Stimulated activated memory B cell treated with anti-CD40 and anti-IgM and Interleukin-4, amounts not matched to agents 10 μg/mL and 1 μg/mL and 100 μg/mL, for 72 hours (primary cell): ENCODE measurements around the gene SSU72.
"Not testable (repeated sequence)": the region's sequence is repeated elsewhere in the genome, so short reads cannot be mapped to it uniquely, and the experiment has no call there.

Experiments used
- ATAC-seq: fragments of 150-1000 bp; cut with Tn5 transposase; 2 replicates; pipeline ENCODE4 v1.10.0; 2021
- H3K27ac Mint-ChIP-seq: one replicate; pipeline ENCODE4 v1.8.0; 2022; ENCODE audit warnings: mild to moderate bottlenecking, mixed read lengths
- H3K27me3 Mint-ChIP-seq: one replicate; pipeline ENCODE4 v1.8.0; 2022; ENCODE audit warnings: mixed read lengths
- H3K36me3 Mint-ChIP-seq: one replicate; pipeline ENCODE4 v1.8.0; 2022; ENCODE audit warnings: mixed read lengths
- H3K4me1 Mint-ChIP-seq: one replicate; pipeline ENCODE4 v1.8.0; 2022; ENCODE audit warnings: mixed read lengths
- H3K4me3 Mint-ChIP-seq: one replicate; pipeline ENCODE4 v1.8.0; 2022; ENCODE audit warnings: mild to moderate bottlenecking, moderate library complexity, mixed read lengths
- H3K9me3 Mint-ChIP-seq: one replicate; pipeline ENCODE4 v1.8.0; 2022; ENCODE audit warnings: mixed read lengths

Gene SSU72

GRCh38 chr1:1537626-1538250 lies 36.9 kb downstream of the SSU72 start:
- Mint-ChIP-seq H3K4me1 (peaks cover 12% of the 10 kb centered on the region), H3K9me3 (no peaks in the 10 kb centered on the region), H3K27ac (no peak overlapping the region), H3K27me3 (peaks cover 10% of the 10 kb centered on the region), H3K4me3 (no peak overlapping the region), H3K36me3 (peaks cover 14% of the 10 kb centered on the region)
- ATAC-seq, result no peak

GRCh38 chr1:1536938-1537546 lies 37.6 kb downstream of the SSU72 start:
- H3K36me3 Mint-ChIP-seq, result peaks cover 13% of the 10 kb centered on the region
- no peak for ATAC-seq

GRCh38 chr1:1536019-1536937 lies 38.4 kb downstream of the SSU72 start:
- H3K4me3 Mint-ChIP-seq, result no peak overlapping the region
- peaks cover 5% of the 10 kb centered on the region for H3K9me3 Mint-ChIP-seq
- no peak for ATAC-seq
- H3K27ac Mint-ChIP-seq, result no peak overlapping the region
- peaks cover 12% of the 10 kb centered on the region for H3K4me1 Mint-ChIP-seq
- H3K27me3 Mint-ChIP-seq, result peaks cover 10% of the 10 kb centered on the region
- H3K36me3 Mint-ChIP-seq, result peaks cover 10% of the 10 kb centered on the region

More at GRCh38 chr1:1536938-1537546, 37.6 kb downstream of the SSU72 start:
- peaks cover 10% of the 10 kb centered on the region for H3K27me3 Mint-ChIP-seq
- no peak overlapping the region for H3K27ac Mint-ChIP-seq
- H3K4me1 Mint-ChIP-seq, result peaks cover 12% of the 10 kb centered on the region
- peaks cover 2% of the 10 kb centered on the region for H3K9me3 Mint-ChIP-seq
- H3K4me3 Mint-ChIP-seq, result no peak overlapping the region

GRCh38 chr1:1535201-1536018 lies 39.3 kb downstream of the SSU72 start:
- Mint-ChIP-seq H3K27ac (no peak overlapping the region), H3K27me3 (peaks cover 10% of the 10 kb centered on the region), H3K9me3 (peaks cover 5% of the 10 kb centered on the region), H3K4me1 (peaks cover 12% of the 10 kb centered on the region), H3K36me3 (peaks cover 14% of the 10 kb centered on the region), H3K4me3 (no peak overlapping the region)
- peak; percentile 37 for ATAC-seq

GRCh38 chr1:1534401-1535154 lies 40.1 kb downstream of the SSU72 start:
- peaks cover 22% of the 10 kb centered on the region for H3K36me3 Mint-ChIP-seq
- ATAC-seq, result peak; percentile 22
- peaks cover 5% of the 10 kb centered on the region for H3K9me3 Mint-ChIP-seq
- H3K27ac Mint-ChIP-seq, result no peak overlapping the region
- peaks cover 11% of the 10 kb centered on the region for H3K4me1 Mint-ChIP-seq
- peaks cover 10% of the 10 kb centered on the region for H3K27me3 Mint-ChIP-seq
- H3K4me3 Mint-ChIP-seq, result no peak overlapping the region

- not testable (repeated sequence) for ATAC-seq, H3K9me3 Mint-ChIP-seq, H3K4me3 Mint-ChIP-seq, H3K27ac Mint-ChIP-seq, H3K4me1 Mint-ChIP-seq, H3K27me3 Mint-ChIP-seq
- H3K36me3 Mint-ChIP-seq, result peaks cover 23% of the 10 kb centered on the region
Observed at GRCh38 chr1:1533894-1534291, 40.8 kb downstream of the SSU72 start.

- not testable (repeated sequence) for H3K4me1 Mint-ChIP-seq, H3K27ac Mint-ChIP-seq, ATAC-seq
Observed at GRCh38 chr1:1533176-1533893, 41.3 kb downstream of the SSU72 start.

GRCh38 chr1:1531947-1532346 lies 42.7 kb downstream of the SSU72 start:
- Mint-ChIP-seq H3K4me3 (no peak overlapping the region), H3K36me3 (peaks cover 34% of the 10 kb centered on the region), H3K27me3 (no peaks in the 10 kb centered on the region), H3K27ac (no peak overlapping the region), H3K9me3 (peaks cover 5% of the 10 kb centered on the region), H3K4me1 (no peaks in the 10 kb centered on the region)
- ATAC-seq, result no peak

More at GRCh38 chr1:1533176-1533893, 41.3 kb downstream of the SSU72 start:
- not testable (repeated sequence) for H3K9me3 Mint-ChIP-seq, H3K4me3 Mint-ChIP-seq, H3K27me3 Mint-ChIP-seq
- H3K36me3 Mint-ChIP-seq, result peaks cover 23% of the 10 kb centered on the region

GRCh38 chr1:1529936-1530335 lies 44.7 kb downstream of the SSU72 start:
- no peak for ATAC-seq
- peaks cover 5% of the 10 kb centered on the region for H3K9me3 Mint-ChIP-seq

GRCh38 chr1:1529321-1529720 lies 45.3 kb downstream of the SSU72 start:
- no peak overlapping the region for H3K4me3 Mint-ChIP-seq
- ATAC-seq, result no peak
- H3K9me3 Mint-ChIP-seq, result peaks cover 5% of the 10 kb centered on the region
- H3K27me3 Mint-ChIP-seq, result no peaks in the 10 kb centered on the region
- H3K27ac Mint-ChIP-seq, result no peak overlapping the region
- peaks cover 35% of the 10 kb centered on the region for H3K36me3 Mint-ChIP-seq
- H3K4me1 Mint-ChIP-seq, result no peaks in the 10 kb centered on the region

More at GRCh38 chr1:1529936-1530335, 44.7 kb downstream of the SSU72 start:
- H3K27ac Mint-ChIP-seq, result no peak overlapping the region
- peaks cover 35% of the 10 kb centered on the region for H3K36me3 Mint-ChIP-seq
- no peaks in the 10 kb centered on the region for H3K27me3 Mint-ChIP-seq
- H3K4me3 Mint-ChIP-seq, result no peak overlapping the region
- H3K4me1 Mint-ChIP-seq, result no peaks in the 10 kb centered on the region

GRCh38 chr1:1528301-1529267 lies 46.1 kb downstream of the SSU72 start:
- no peaks in the 10 kb centered on the region for H3K27me3 Mint-ChIP-seq
- H3K27ac Mint-ChIP-seq, result no peak overlapping the region
- peaks cover 35% of the 10 kb centered on the region for H3K36me3 Mint-ChIP-seq

GRCh38 chr1:1527092-1527816 lies 47.4 kb downstream of the SSU72 start:
- no peak overlapping the region for H3K4me3 Mint-ChIP-seq
- H3K27ac Mint-ChIP-seq, result no peak overlapping the region
- H3K4me1 Mint-ChIP-seq, result no peaks in the 10 kb centered on the region
- peaks cover 5% of the 10 kb centered on the region for H3K9me3 Mint-ChIP-seq
- no peaks in the 10 kb centered on the region for H3K27me3 Mint-ChIP-seq
- no peak for ATAC-seq
- H3K36me3 Mint-ChIP-seq, result peaks cover 33% of the 10 kb centered on the region

More at GRCh38 chr1:1528301-1529267, 46.1 kb downstream of the SSU72 start:
- no peak for ATAC-seq
- Mint-ChIP-seq H3K9me3 (peaks cover 5% of the 10 kb centered on the region), H3K4me1 (no peaks in the 10 kb centered on the region), H3K4me3 (no peak overlapping the region)
